NB4 (cell line): ENCODE data around the gene TPPP2.

Experiments
- DNase-seq: peaks from one replicate; pipeline ENCODE4 v3.0.0; 2010; ENCODE audit warnings: low read depth
- H3K4me3 ChIP-seq: one replicate; pipeline ENCODE4 v1.5.1; 2011; ENCODE audit warnings: mild to moderate bottlenecking, low read depth, low read length, moderate library complexity
- CTCF ChIP-seq: IDR thresholded peaks from one replicate; pipeline ENCODE4 v1.5.1; 2012; ENCODE audit warnings: low read depth, low read length
- MAX ChIP-seq: IDR thresholded peaks from 2 replicates; pipeline ENCODE4 v1.6.1; 2011; ENCODE audit warnings: low read depth, low read length
- MYC ChIP-seq: IDR thresholded peaks from 2 replicates; pipeline ENCODE4 v1.6.1; 2011; ENCODE audit warnings: low read depth, low read length
- POLR2A ChIP-seq: IDR thresholded peaks from 2 replicates; pipeline ENCODE4 v1.6.1; 2011; ENCODE audit warnings: mild to moderate bottlenecking; ENCODE audit not compliant: insufficient read length; ENCODE audit errors: extremely low read depth

The TPPP2 gene

GRCh38 chr14:21057803-21058675, 28.0 kb downstream of the TPPP2 start, which contains the start of gene RNASE8:
Gene RNASE8 (plus strand): TSS chr14:21057822. CDS start chr14:21057893, 71 bp downstream.
- TF ChIP-seq MYC, result no peak
- H3K4me3 ChIP-seq, result no peak within 1 kb of the TSS
- DNase-seq, result peak; percentile 13

- no peak overlapping the region for H3K4me3 ChIP-seq
- no peak for DNase-seq
- TF ChIP-seq MYC (no peak), CTCF (no peak), MAX (no peak), POLR2A (no peak)
These were observed 28.9 kb downstream of the TPPP2 start for GRCh38 chr14:21058903-21059302.

- no peak overlapping the region for H3K4me3 ChIP-seq
- DNase-seq, result no peak
- TF ChIP-seq POLR2A (no peak), CTCF (no peak), MYC (no peak), MAX (no peak)
These were observed 30.0 kb downstream of the TPPP2 start for GRCh38 chr14:21059842-21060613.

GRCh38 chr14:21060614-21061346, 30.8 kb downstream of the TPPP2 start:
- no peak for TF ChIP-seq MAX
- TF ChIP-seq CTCF, result no peak
- TF ChIP-seq MYC, result no peak
- no peak for TF ChIP-seq POLR2A
- no peak for DNase-seq
- H3K4me3 ChIP-seq, result no peak overlapping the region

- no peak for DNase-seq
- no peak for TF ChIP-seq MAX
- no peak overlapping the region for H3K4me3 ChIP-seq
These were observed 31.3 kb downstream of the TPPP2 start for GRCh38 chr14:21061347-21061668.

- H3K4me3 ChIP-seq, result no peak overlapping the region
- DNase-seq, result no peak
- no peak for TF ChIP-seq CTCF
- TF ChIP-seq POLR2A, result no peak
- no peak for TF ChIP-seq MYC
- no peak for TF ChIP-seq MAX
These were observed 33.5 kb downstream of the TPPP2 start for GRCh38 chr14:21063479-21063878.
